Effector memory CD4-positive, alpha-beta T cell (primary cell): ENCODE data around the gene TMEM100.

ENCODE experiments used
- DNase-seq, 3 donors: peaks; one replicate each; pipeline ENCODE4 v3.0.0-alpha.2; 2020
- H3K27ac ChIP-seq: 2 replicates; pipeline ENCODE4 v1.7.0; 2013; ENCODE audit warnings: mild to moderate bottlenecking, low read length, moderate library complexity; ENCODE audit not compliant: insufficient read depth, poor library complexity, severe bottlenecking
- H3K27me3 ChIP-seq: replicated peaks from 2 replicates; pipeline ENCODE4 v1.7.0; 2013; ENCODE audit warnings: mild to moderate bottlenecking, low read length; ENCODE audit not compliant: insufficient read depth, control insufficient read depth, poor library complexity, severe bottlenecking
- H3K36me3 ChIP-seq: 2 replicates; pipeline ENCODE4 v1.7.0; 2013; ENCODE audit warnings: mild to moderate bottlenecking, low read length, moderate library complexity; ENCODE audit not compliant: control insufficient read depth, insufficient read depth
- H3K4me1 ChIP-seq: 2 replicates; pipeline ENCODE4 v1.7.0; 2013; ENCODE audit warnings: low read length, mild to moderate bottlenecking; ENCODE audit not compliant: control insufficient read depth, insufficient read depth, poor library complexity, severe bottlenecking
- H3K4me3 ChIP-seq: 2 replicates; pipeline ENCODE4 v1.7.0; 2013; ENCODE audit warnings: low read length, low read depth, mild to moderate bottlenecking; ENCODE audit not compliant: insufficient read depth, poor library complexity, severe bottlenecking
- H3K9me3 ChIP-seq: 2 replicates; pipeline ENCODE4 v1.7.0; 2013; ENCODE audit warnings: mild to moderate bottlenecking, low read length, moderate library complexity; ENCODE audit not compliant: control insufficient read depth

TMEM100 gene

DNA sequence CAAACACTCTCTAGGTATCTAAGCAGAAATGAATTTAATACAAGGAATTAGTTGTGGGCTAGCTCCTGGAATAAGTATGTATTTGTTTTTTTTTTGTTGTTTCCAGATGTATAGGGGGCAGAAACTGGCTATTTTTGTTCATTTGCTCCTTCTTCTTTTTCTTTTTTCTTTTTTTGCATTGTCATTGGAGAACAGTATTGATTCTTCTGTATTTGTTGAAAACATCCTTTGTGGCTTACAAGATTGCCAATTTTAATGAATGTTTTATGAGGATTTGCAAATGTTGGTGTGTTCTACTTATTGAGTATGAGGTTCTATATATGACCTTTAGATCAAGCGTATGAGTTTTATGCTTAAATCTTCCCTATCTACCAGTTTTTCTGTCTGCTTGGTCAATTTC is 22.6 kb upstream of the TMEM100 start:
- peaks cover 3% of the 10 kb centered on the region for H3K27me3 ChIP-seq
- H3K4me3 ChIP-seq, result no peak overlapping the region
- no peaks in the 10 kb centered on the region for H3K9me3 ChIP-seq
- no peaks in the 10 kb centered on the region for H3K36me3 ChIP-seq
- no peaks in the 10 kb centered on the region for H3K4me1 ChIP-seq
- no peak overlapping the region for H3K27ac ChIP-seq
- DNase-seq, result no peak

DNA sequence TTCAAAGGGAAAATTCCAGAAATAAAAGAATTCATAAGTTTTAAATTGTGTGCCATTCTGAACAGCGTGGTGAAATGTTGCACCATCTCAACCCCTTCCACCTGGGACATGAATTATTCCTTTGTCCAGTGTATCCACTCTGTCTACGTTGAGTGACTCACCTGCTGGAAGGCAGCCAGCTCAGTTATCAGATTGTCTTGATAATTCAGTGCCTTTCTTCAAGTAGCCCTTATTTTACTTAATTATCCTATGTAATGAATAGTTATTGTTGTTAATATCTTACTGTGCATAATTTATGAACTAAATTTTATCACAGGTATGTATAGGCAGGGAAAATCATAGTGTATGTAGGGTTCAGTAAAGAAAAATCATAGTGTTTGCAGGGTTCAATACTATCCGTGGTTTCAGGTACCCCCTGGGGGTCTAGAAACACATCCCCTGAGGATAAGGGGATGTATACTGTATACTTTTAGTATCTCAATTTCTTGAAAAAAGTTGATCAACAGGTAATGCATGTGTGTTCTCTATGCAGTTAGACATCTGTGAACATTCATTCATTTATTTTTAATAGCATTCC is 20.5 kb upstream of the TMEM100 start:
- no peaks in the 10 kb centered on the region for H3K4me1 ChIP-seq
- no peak overlapping the region for H3K27ac ChIP-seq
- no peak for DNase-seq
- H3K4me3 ChIP-seq, result no peak overlapping the region
- peaks cover 3% of the 10 kb centered on the region for H3K27me3 ChIP-seq
- H3K9me3 ChIP-seq, result no peaks in the 10 kb centered on the region
- H3K36me3 ChIP-seq, result no peaks in the 10 kb centered on the region

DNA sequence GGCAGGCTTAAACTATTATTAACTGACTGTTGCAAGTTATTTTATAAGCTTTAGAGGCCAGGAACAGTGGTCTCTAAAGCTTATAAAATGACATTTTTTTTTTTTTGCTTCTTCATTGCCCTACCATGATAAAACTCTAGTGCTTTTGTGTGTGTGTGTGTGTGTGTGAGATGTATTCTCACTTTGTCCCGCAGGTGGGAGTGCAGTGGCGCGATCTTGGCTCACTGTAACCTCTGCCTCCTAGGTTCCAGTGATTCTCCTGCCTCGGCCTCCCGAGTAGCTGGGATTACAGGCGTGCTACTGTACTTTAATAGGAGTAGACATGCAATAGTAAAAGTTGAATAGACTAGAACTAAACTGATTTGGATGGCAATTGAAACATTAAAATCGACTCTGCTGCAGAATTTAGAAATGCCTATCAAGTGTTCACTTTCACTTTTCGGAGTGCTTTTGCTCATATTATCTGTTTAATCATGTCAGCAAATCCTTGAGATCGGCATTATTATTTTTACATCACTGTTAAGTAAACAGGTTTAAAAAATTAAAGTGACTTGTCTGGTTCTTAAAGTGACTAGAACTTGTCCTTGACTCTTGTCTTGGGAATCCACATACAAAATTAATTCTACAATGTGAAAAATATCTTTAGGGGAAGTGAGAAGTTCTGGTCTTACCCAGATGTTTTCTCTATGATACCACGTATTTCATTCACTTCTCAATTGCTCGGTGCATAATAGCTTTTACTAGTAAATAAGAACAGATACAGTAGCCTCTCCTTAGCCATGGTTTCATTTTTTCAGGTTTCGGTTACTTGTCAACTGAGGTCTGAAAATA is 19.8 kb upstream of the TMEM100 start:
- Histone ChIP-seq H3K4me3 (no peak overlapping the region), H3K27ac (no peak overlapping the region), H3K27me3 (peaks cover 3% of the 10 kb centered on the region), H3K36me3 (no peaks in the 10 kb centered on the region), H3K4me1 (no peaks in the 10 kb centered on the region), H3K9me3 (no peaks in the 10 kb centered on the region)
- no peak for DNase-seq

DNA sequence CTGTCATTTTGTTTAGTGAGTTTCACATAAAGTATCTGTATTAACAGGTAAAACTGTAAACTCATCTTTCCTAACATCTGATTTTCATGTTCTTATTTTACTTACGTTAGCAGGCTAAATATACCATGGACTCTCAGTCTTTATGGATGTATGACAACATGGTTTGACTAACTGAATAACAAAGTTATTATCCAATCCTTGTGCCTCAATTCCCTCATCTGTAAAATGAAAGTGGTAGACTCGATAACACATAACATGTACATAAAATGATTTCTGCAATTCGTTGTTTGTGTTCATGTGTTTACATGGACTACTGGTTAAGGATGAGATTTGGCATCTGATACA is 18.7 kb upstream of the TMEM100 start:
- no peak for DNase-seq
- no peak overlapping the region for H3K4me3 ChIP-seq
- H3K36me3 ChIP-seq, result no peaks in the 10 kb centered on the region
- H3K27ac ChIP-seq, result no peak overlapping the region
- H3K9me3 ChIP-seq, result no peaks in the 10 kb centered on the region
- no peaks in the 10 kb centered on the region for H3K4me1 ChIP-seq
- H3K27me3 ChIP-seq, result peaks cover 3% of the 10 kb centered on the region

DNA sequence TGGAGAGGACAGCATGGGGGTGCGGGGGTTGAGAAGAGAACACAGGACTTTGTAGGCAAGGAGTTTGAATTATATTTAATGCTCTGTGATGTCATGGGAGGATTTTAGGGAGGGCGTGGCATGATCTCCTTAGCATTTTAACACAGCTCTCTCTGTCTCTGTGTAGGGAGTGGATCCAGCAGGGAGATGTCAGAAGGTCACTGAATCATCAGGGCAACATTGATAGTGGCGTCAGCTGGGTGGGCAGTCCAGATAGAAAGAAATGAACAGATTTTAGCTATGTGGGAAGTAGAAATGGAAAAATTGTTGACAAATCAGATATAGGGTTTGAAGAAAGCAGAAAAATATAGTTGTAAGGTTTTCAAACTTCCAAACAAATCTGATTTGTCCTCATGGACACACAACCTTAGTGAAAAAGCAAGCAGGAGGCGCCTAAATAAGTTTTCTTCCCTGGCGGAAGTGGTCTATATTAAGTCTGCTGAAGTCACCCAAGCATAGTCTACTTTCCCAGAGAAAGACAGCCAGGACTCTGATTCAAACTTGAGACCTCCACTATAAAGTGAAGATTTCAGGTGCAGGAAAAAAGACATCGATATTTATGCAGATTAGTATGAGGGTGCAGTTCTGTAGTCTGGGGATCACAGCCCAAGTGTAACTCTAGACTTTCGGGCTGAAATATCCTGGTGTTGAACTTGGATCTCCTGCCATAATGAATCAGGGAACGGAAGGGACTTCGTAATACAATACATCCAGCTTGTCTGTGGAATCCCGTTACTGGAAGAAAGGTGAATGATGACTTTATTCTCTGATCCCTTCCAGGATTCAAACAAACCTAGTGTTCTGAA is 18.1 kb upstream of the TMEM100 start:
- Histone ChIP-seq H3K27ac (no peak overlapping the region), H3K36me3 (no peaks in the 10 kb centered on the region), H3K9me3 (no peaks in the 10 kb centered on the region), H3K27me3 (peaks cover 3% of the 10 kb centered on the region), H3K4me3 (no peak overlapping the region), H3K4me1 (no peaks in the 10 kb centered on the region)
- DNase-seq, result no peak

DNA sequence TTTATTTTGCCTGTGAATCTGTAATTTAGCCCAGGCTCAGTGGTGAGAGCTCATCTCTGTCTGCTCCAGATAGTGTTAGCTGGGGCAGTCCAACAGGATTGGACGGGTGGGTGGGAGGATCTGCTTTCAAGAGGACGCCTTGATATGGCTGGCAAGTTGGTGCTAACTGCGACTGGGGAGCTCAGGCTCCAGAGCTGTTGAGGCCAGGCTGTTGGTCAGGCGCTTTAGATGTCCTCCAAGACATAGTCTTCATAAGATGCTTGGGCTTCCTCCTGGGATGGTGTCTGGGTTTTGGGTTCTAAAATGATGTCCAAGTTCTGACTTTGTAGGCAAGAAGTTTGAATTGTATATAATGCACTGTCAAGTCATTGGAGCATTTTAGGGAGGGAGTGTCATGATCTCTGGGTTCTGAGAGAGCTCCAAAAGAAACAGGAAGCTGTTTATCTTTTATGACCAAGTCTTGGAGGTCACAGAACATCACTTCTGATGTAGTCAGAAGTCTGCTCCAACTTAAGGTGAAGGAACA is 15.4 kb upstream of the TMEM100 start:
- no peaks in the 10 kb centered on the region for H3K9me3 ChIP-seq
- no peaks in the 10 kb centered on the region for H3K4me1 ChIP-seq
- no peak overlapping the region for H3K27ac ChIP-seq
- no peak overlapping the region for H3K4me3 ChIP-seq
- H3K27me3 ChIP-seq, result peaks cover 3% of the 10 kb centered on the region
- DNase-seq, result no peak
- H3K36me3 ChIP-seq, result no peaks in the 10 kb centered on the region

DNA sequence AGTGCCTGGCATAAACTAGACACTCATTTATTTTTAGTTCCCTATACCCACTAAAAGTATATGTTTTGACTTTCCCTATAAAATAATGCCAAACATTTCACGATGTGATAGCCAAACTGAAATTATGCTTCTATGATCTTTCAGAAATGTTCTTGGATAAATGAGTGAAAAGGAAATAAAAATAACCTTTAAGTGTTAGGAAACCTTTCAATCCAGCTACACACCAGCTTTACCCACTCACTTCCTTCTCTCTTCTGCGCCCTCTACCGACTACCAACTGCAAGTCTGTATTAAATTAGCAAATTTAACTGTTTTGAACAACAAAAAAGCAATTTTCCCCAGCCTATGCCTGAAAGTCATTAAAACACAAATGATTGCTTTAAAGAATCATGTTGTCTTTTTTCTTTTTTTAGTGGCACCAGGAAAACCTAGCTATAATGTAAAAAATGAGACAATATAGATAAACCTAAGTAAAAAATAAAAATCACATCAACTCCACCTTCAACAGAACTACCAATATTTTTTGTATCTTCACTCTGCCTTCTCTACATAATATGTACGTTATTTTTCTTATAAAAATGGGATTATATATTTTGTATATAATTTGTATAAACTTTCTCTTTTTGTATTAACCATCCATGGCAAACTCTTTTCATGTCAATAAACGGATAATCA is 13.2 kb upstream of the TMEM100 start:
- no peak for DNase-seq
- H3K27me3 ChIP-seq, result no peaks in the 10 kb centered on the region
- H3K27ac ChIP-seq, result no peak overlapping the region
- no peaks in the 10 kb centered on the region for H3K9me3 ChIP-seq
- H3K36me3 ChIP-seq, result no peaks in the 10 kb centered on the region
- H3K4me3 ChIP-seq, result no peak overlapping the region
- no peaks in the 10 kb centered on the region for H3K4me1 ChIP-seq

DNA sequence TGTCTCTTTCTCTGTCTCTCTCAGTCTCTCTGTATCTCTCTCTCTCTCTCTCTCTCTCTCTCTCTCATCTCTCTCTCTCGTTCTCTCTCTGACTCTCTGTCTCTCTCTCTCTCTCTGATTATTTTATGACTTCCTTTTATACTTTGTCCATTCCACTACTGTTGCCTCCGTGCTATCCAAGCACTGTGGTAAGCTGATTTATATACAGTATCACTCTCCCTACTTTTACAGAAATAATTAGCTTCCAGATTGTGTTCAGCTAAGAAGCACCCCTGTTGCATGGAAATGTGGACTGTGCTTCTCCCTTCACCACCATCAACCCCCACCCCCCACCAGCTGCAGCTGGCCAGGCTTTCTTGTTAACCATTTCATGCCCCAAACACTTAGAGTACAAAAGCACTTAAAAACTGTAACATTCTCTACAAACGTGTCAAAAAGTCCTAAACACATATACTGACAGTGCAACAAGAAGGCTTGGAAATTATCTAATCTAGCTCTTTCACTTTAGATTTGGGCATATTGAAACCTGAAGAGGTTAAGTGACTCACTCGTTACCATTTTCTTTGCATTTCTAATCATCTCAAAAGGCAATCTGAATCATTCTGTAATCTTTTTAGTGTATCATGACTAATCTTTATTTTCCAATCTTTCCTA is 11.6 kb upstream of the TMEM100 start:
- H3K27ac ChIP-seq, result no peak overlapping the region
- no peaks in the 10 kb centered on the region for H3K9me3 ChIP-seq
- H3K4me1 ChIP-seq, result no peaks in the 10 kb centered on the region
- H3K36me3 ChIP-seq, result no peaks in the 10 kb centered on the region
- no peaks in the 10 kb centered on the region for H3K27me3 ChIP-seq
- no peak overlapping the region for H3K4me3 ChIP-seq
- no peak for DNase-seq

DNA sequence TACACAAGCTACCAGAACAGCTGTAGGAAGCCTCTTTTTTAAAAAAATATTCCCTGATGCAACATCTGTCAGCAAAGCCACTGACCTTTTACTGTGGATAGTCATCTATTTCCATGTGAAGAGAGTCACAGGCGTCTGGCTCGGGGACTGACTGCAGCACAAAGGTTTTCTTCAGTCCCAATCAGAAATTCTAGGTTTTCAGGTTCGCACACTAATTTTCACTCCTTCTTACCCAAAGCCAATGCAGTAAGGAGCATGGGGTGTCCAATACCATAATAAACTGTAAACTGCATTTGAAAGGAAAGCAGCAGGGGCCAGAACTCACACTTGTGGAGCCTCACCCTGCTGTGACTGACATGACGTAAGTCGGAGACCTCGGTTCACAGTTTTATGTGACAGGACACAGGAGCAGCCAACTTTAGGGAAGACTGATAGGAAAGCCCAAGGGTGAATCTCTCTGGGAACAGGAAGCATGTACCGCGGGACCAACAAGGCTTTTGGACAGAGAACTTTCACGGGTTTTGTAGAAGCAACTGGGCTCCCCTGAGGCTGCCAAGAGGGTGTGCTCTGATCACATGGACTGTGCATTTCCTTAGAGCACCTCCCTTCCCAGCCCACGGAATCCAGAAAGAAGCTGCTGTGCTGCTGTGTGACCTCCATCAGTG is 9.1 kb upstream of the TMEM100 start:
- Histone ChIP-seq H3K9me3 (no peaks in the 10 kb centered on the region), H3K4me1 (no peaks in the 10 kb centered on the region), H3K27me3 (no peaks in the 10 kb centered on the region), H3K4me3 (no peak overlapping the region), H3K27ac (no peak overlapping the region), H3K36me3 (no peaks in the 10 kb centered on the region)
- DNase-seq, result no peak
